ENCODE data around the gene PCDH15. TPM values are rescaled to one million over a fixed set of nuclear protein-coding genes. Genes with fewer than 3 reads are reported as not detected.
A peak's percentile ranks its signal among the peaks of the same experiment; 100 is the strongest.

Gene PCDH15
- total and polyA plus RNA-seq, 2 of the 13 experiments (the other 11 are each of a cell fraction or from before 2014, with no cell fraction given): not detected

DNA sequence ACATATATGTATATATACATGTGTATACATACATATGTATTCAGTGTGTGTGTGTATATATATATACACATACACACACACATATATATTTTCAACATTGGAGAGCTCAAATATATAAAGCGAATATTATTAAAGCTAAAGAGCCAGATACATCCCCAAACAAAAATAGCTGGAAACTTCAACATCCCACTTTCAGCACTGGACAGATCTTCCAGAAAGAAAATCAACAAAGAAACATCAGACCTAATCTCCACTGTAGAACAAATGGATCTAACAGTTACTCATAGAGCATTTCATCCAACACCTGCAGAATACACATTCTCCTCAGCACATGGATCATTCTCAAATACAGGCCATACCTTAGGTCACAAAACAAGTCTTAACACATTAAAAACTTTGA is 799.0 kb downstream of the PCDH15 start:
- H3K27me3 ChIP-seq (ENCODE audit: control insufficient read depth in 1 of 2, insufficient read depth in 2 of 2, low read length in 2 of 2): no peaks in the 10 kb centered on the region
- no peak overlapping the region for H3K4me2 ChIP-seq (ENCODE audit: low read depth, low read length)
- H3K9ac ChIP-seq (ENCODE audit: insufficient read depth, low read depth, low read length): no peak overlapping the region
- H3K27ac ChIP-seq (ENCODE audit: extremely low read length, insufficient read depth, low read length): no peak overlapping the region
- in situ Hi-C loops (cut with HindIII; ENCODE audit: extremely low pct_ligation_motif_present, low pct_unique_long_range_greater_than_20kb): no loop called here
- H3K9me3 ChIP-seq (ENCODE audit: low read length): no peaks in the 10 kb centered on the region
- TF ChIP-seq ZNF431 (CRISPR knock-in tag; IDR thresholded peaks at IDR 0.05; ENCODE audit: borderline replicate concordance, low read depth): no peak
- no peak for TF ChIP-seq ZNF274 (CRISPR knock-in tag; IDR thresholded peaks at IDR 0.05)
- TF ChIP-seq GTF3A (CRISPR knock-in tag; conservative IDR thresholded peaks at IDR 0.05): no peak
- TF ChIP-seq MIER2 (CRISPR knock-in tag; IDR thresholded peaks at IDR 0.05): peak; percentile 34; the same call in 1 of the 2 replicates
- no peak for TF ChIP-seq ZKSCAN1 (IDR thresholded peaks at IDR 0.05; ENCODE audit: low read length)
- TF ChIP-seq ZNF674 (CRISPR knock-in tag; IDR thresholded peaks at IDR 0.05; ENCODE audit: low read depth): no peak
- TF ChIP-seq REPIN1 (CRISPR knock-in tag; IDR thresholded peaks at IDR 0.05; ENCODE audit: borderline replicate concordance, low read depth): no peak
- no peak for TF ChIP-seq BRF2 (CRISPR knock-in tag; IDR thresholded peaks at IDR 0.05)
- TF ChIP-seq, protein P1, sequence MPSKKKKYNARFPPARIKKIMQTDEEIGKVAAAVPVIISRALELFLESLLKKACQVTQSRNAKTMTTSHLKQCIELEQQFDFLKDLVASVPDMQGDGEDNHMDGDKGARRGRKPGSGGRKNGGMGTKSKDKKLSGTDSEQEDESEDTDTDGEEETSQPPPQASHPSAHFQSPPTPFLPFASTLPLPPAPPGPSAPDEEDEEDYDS (CRISPR knock-in tag; IDR thresholded peaks at IDR 0.05): no peak
- peak in 1 of 2 experiments; percentile 87; a peak in 2 of 4 replicates for TF ChIP-seq REST (IDR thresholded peaks at IDR 0.05; ENCODE audit: borderline replicate concordance in 1 of 2, low read depth in 1 of 2, low read length in 2 of 2)
- TF ChIP-seq, protein P2, sequence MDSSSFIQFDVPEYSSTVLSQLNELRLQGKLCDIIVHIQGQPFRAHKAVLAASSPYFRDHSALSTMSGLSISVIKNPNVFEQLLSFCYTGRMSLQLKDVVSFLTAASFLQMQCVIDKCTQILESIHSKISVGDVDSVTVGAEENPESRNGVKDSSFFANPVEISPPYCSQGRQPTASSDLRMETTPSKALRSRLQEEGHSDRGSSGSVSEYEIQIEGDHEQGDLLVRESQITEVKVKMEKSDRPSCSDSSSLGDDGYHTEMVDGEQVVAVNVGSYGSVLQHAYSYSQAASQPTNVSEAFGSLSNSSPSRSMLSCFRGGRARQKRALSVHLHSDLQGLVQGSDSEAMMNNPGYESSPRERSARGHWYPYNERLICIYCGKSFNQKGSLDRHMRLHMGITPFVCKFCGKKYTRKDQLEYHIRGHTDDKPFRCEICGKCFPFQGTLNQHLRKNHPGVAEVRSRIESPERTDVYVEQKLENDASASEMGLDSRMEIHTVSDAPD (CRISPR knock-in tag; IDR thresholded peaks at IDR 0.05): no peak
- TF ChIP-seq ETV5 (CRISPR knock-in tag; IDR thresholded peaks at IDR 0.05; ENCODE audit: borderline replicate concordance): no peak
- no peak for TF ChIP-seq ZNF567 (CRISPR knock-in tag; IDR thresholded peaks at IDR 0.05; ENCODE audit: borderline replicate concordance)
- no peak for TF ChIP-seq PATZ1 (CRISPR knock-in tag; IDR thresholded peaks at IDR 0.05)
- TF ChIP-seq NR2C2 (CRISPR knock-in tag; IDR thresholded peaks at IDR 0.05; ENCODE audit: borderline replicate concordance): no peak
- no peak for TF ChIP-seq ZNF253 (CRISPR knock-in tag; IDR thresholded peaks at IDR 0.05; ENCODE audit: borderline replicate concordance)
- intact Hi-C loops (cut with micrococcal nuclease; ENCODE audit: unreplicated experiment): no loop called here
- H3K79me2 ChIP-seq (ENCODE audit: insufficient read depth, low read length): no peaks in the 10 kb centered on the region
- BruUV-seq (replicated peaks): no TSS peak
- CTCF ChIA-PET (ENCODE audit: low intra/inter-chr PET ratio, low total read pairs): no interaction called here
- FAIRE-seq: no peak
- no peak overlapping the region for H3K4me3 ChIP-seq (replicated peaks in 1 of 3; ENCODE audit: insufficient read depth in 1 of 3, low read depth in 2 of 3, low read length in 3 of 3)
- H3K36me3 ChIP-seq (replicated peaks in 1 of 2; ENCODE audit: control insufficient read depth in 1 of 2, insufficient read depth in 2 of 2, low read length in 2 of 2): no peaks in the 10 kb centered on the region
- H4K20me1 ChIP-seq (ENCODE audit: insufficient read depth, low read length): no peaks in the 10 kb centered on the region
- H2AFZ ChIP-seq (ENCODE audit: low read length): no peak overlapping the region
- peaks cover 13% of the 10 kb centered on the region for H3K4me1 ChIP-seq (ENCODE audit: insufficient read depth, low read length)
- POLR2A ChIA-PET: no interaction called here
- ATAC-seq: no peak
- DNase-seq (ENCODE audit: low spot score): no peak
- WGBS (ENCODE audit: low lambda C conversion rate): 8% methylated on average over 1 of the region's 1 CpG

Measured in HepG2 (cell line).